Skeletal muscle tissue (tissue), 4 donors: ENCODE measurements around the gene CCDC57. TPM values are rescaled to one million over a fixed set of nuclear protein-coding genes. Genes with fewer than 3 reads are reported as not detected.
"Not testable (repeated sequence)": the region's sequence is repeated elsewhere in the genome, so short reads cannot be mapped to it uniquely, and the experiment has no call there.

ENCODE experiments used
- H3K27ac ChIP-seq: one replicate; pipeline ENCODE4 v1.7.0; 2013; ENCODE audit warnings: mild to moderate bottlenecking, low read depth, low read length, inconsistent platforms
- H3K27me3 ChIP-seq, 3 donors: one replicate each; pipeline ENCODE4 v1.7.0; 2013; ENCODE audit warnings: low read length in 3 of 3; ENCODE audit not compliant: control insufficient read depth in 3 of 3, insufficient read depth in 3 of 3
- H3K36me3 ChIP-seq, 3 donors: one replicate each; pipeline ENCODE4 v1.7.0; 2013; ENCODE audit warnings: low read length in 3 of 3; ENCODE audit not compliant: control insufficient read depth in 3 of 3, insufficient read depth in 3 of 3
- H3K4me1 ChIP-seq, 3 donors: one replicate each; pipeline ENCODE4 v1.7.0; 2013; ENCODE audit warnings: low read length in 3 of 3, mild to moderate bottlenecking in 3 of 3; ENCODE audit not compliant: control insufficient read depth in 3 of 3, insufficient read depth in 3 of 3
- H3K4me3 ChIP-seq, 3 donors: one replicate each; pipeline ENCODE4 v1.7.0; 2013; ENCODE audit warnings: low read length in 3 of 3
- H3K9ac ChIP-seq, 3 donors: one replicate each; pipeline ENCODE4 v1.7.0; 2013; ENCODE audit warnings: low read length in 3 of 3, mild to moderate bottlenecking in 3 of 3, moderate library complexity in 2 of 3, low read depth in 1 of 3
- H3K9me3 ChIP-seq, 3 donors: one replicate each; pipeline ENCODE4 v1.7.0; 2013; ENCODE audit warnings: low read length in 3 of 3; ENCODE audit not compliant: control insufficient read depth in 3 of 3
- total RNA-seq: library from RNA; depleted of rRNA; stranded (reverse); fragments of >200 nt; gene quantifications from one replicate; pipeline ENCODE4 v1.2.3, GENCODE V29; 2014
- donor health status: Osteomylitis.

Gene CCDC57
- total RNA-seq, 1 donor from 2014 or later = 11.5 TPM

DNA sequence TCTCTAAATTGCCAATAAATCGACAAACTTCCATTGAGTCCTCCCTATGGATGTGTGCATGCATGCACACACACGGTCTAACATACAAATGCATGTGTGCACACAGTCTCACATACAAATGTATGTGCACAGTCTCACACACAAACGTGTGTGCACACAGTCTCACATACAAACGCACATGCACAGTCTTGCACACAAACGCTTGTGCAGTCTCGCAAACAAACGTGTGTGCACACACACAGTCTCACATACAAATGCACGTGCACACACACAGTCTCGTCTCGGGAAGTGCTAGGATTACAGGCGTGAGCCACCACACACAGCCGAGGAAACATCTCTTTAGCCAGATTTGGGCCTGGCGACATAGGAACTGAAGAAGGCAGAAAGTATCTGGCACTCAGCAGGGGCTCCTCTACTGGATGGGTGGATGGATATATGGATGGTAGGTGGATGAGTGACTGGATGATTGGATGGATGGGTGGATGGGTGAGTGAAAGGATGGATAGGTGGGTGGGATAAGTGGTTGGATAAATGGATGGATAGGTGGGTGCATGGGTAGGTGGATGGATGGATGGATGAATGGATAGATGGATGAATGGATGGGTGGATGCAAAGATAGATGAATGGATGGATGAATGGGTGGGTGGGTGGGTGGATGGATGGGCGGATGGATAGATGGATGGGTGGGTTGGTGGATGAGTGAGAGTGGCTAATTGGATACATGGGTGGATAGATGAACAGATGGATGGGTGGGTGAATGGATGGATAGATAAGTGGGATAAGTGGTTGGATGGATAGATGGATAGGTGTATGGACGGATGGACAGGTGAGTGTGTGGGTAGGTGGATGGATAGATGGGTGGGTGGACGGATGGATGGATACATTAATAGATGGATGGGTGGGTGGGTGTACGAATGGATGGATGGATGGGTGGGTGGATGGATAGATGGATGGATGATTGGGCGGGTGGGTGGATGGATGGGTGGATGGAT, 65.7 kb downstream of the CCDC57 start:
- Histone ChIP-seq H3K4me3 (no peak overlapping the region), H3K4me1 (peaks cover 0 to 6% (median 6%) of the 10 kb centered on the region in 3 donors), H3K9ac (no peak overlapping the region), H3K27ac (no peak overlapping the region), H3K36me3 (peaks cover 0 to 4% (median 4%) of the 10 kb centered on the region in 3 donors), H3K9me3 (no peaks in the 10 kb centered on the region), H3K27me3 (no peaks in the 10 kb centered on the region)

DNA sequence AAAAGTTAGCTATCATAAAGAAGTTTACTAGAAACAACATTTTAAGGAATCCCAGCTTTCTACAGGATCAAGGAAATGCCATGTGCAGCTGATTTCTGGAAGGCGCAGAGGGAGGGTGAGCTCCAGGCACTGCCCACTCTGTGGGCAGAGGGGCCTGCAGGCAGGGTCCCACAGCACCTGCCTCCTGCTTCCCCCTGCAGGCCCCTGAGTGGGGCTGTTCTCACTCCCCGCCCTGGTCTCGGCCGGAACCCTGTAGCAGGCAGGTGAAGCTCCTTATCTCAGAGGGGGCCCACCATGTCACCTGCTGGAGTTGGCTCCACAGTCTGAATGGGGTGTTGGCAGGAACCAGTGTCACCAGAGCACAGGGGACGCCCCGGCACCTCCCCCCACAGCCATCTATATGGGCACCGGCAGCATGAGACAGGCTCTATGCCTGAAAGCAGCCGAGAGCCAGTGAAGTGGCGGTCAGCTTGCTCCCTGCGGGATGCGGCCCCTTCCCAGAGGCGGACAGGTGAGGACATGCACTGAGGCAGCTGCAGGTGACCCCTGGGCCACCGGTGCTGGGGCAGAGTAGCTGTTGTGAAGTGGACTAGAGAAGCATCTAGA, 67.0 kb downstream of the CCDC57 start:
- Histone ChIP-seq H3K4me1 (no peaks in the 10 kb centered on the region), H3K4me3 (no peak overlapping the region), H3K9ac (no peak overlapping the region), H3K27me3 (no peaks in the 10 kb centered on the region), H3K27ac (no peak overlapping the region), H3K36me3 (peaks cover 0 to 4% (median 4%) of the 10 kb centered on the region in 3 donors), H3K9me3 (no peaks in the 10 kb centered on the region)

DNA sequence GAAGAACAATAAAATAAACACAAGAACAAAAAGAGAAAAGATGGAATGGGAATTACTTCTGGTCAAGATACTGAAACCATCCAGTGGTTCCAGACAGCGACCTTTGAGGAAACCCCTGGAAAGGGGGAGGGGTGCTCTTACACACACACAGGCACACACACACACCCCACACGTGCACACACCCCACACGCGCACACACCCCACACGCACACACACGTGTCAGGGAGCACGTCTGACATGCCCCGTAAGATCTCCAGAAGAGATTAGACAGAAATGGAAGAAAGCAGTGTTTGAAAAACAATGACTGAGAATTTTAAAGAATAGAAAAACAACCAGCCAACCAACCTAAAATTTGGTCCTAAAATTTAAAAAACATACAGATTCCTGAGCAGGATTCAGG, 69.3 kb downstream of the CCDC57 start:
- H3K4me1 ChIP-seq = no peaks in the 10 kb centered on the region
- H3K9me3 ChIP-seq = no peaks in the 10 kb centered on the region
- no peak overlapping the region for H3K27ac ChIP-seq
- H3K36me3 ChIP-seq = peaks cover 0 to 4% (median 4%) of the 10 kb centered on the region in 3 donors
- no peak overlapping the region for H3K4me3 ChIP-seq
- H3K27me3 ChIP-seq = no peaks in the 10 kb centered on the region
- H3K9ac ChIP-seq = no peak overlapping the region

DNA sequence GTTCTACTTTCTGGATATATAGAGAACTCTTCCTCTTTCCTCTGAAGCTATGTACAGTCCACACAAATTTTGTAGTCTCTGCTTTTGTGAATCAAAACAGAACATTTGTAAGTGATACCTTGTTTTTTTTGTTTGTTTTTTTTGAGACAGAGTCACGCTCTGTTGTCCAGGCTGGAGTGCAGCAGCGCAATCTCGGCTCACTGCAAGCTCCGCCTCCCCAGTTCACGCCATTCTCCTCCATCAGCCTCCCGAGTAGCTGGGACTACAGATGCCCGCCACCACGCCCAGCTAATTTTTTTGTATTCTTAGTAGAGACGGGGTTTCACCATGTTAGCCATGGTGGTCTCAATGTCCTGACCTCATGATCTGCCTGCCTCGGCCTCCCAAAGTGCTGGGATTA, 72.7 kb downstream of the CCDC57 start:
- H3K27ac ChIP-seq, H3K4me3 ChIP-seq, H3K9ac ChIP-seq, H3K4me1 ChIP-seq, H3K9me3 ChIP-seq, H3K36me3 ChIP-seq, H3K27me3 ChIP-seq: not testable (repeated sequence)

DNA sequence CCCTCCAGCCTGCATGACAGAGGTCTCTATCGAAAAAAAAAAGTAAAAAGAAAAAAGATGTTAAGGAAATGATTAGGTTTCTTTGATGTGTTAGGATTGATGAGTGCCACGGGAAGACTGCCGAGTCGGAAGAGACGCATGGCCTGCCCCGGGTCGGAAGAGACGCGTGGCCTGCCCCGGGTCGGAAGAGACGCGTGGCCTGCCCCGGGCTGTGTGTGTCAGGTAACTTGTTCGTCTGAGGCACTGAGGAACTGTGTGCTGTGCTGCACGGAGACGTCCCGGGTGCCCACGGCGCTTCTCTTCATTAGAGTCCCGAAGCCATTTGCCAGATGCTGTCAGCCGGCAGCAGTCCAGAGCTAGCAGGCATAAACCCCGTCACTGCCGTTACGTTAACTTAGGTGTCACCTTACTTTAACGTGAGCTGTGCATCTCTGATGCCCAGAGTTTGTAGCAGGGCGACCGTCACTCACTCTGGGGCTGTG, 74.1 kb downstream of the CCDC57 start:
- no peaks in the 10 kb centered on the region for H3K27me3 ChIP-seq
- H3K9me3 ChIP-seq = no peaks in the 10 kb centered on the region
- H3K27ac ChIP-seq = no peak overlapping the region
- H3K36me3 ChIP-seq = no peaks in the 10 kb centered on the region
- H3K4me3 ChIP-seq = no peak overlapping the region
- H3K4me1 ChIP-seq = peaks cover 0 to 6% (median 0%) of the 10 kb centered on the region in 3 donors
- H3K9ac ChIP-seq = no peak overlapping the region

DNA sequence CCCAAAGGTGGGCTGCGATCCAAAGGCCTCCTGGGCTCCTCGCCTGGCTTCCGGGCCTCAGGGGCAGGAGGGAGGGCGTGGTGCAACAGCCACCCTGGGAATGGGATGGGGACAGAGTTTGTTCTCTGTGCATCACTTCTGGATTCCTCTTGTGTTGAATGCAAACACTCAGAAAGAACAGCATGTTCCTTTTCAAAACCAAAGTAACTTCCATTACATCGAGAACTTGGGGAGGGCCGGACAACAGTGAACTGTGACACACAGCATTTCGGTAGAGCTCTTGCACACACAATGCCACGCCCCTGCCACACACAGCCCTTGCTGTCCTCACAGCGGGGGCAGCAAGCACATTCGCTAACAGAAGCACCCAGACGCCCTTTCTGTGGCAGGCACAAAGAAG, 78.5 kb downstream of the CCDC57 start:
- Histone ChIP-seq H3K9me3 (no peaks in the 10 kb centered on the region), H3K36me3 (no peaks in the 10 kb centered on the region), H3K27ac (no peak overlapping the region), H3K4me1 (peaks cover 0 to 6% (median 0%) of the 10 kb centered on the region in 3 donors), H3K9ac (no peak overlapping the region), H3K4me3 (no peak overlapping the region), H3K27me3 (no peaks in the 10 kb centered on the region)

DNA sequence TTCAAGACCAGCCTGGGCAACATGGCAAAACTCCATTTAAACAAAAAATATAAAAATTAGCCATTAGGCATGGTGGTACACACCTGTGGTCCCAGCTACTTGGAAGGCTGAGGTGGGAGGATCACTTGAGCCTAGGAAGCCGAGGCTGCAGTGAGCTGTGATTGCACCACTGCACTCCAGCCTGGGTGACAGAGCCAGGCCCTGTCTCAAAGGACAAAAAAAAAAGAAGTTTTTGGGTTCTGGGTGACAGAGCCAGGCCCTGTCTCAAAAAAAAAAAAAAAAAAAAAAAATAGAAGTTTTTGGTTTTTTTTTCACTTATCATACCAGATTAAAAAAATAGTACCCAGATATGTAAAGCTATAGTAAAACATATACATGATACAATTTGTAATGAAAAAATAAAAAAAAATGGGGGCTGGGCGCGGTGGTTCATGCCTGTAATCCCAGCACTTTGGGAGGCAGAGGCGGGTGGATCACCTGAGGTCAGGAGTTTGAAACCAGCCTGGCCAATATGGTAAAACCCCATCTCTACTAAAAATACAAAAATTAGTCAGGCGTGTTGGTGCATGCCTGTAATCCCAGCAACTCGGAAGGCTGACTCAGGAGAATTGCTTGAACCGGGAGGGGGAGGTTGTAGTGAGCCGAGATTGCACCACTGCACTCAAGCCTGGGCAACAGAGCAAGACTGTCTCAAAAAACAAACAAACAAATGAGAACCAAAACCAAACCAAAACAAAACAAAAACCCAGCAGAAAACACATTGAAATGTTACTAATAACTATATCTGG, 79.3 kb downstream of the CCDC57 start:
- not testable (repeated sequence) for H3K27me3 ChIP-seq, H3K4me1 ChIP-seq, H3K27ac ChIP-seq, H3K9ac ChIP-seq, H3K36me3 ChIP-seq, H3K9me3 ChIP-seq, H3K4me3 ChIP-seq

DNA sequence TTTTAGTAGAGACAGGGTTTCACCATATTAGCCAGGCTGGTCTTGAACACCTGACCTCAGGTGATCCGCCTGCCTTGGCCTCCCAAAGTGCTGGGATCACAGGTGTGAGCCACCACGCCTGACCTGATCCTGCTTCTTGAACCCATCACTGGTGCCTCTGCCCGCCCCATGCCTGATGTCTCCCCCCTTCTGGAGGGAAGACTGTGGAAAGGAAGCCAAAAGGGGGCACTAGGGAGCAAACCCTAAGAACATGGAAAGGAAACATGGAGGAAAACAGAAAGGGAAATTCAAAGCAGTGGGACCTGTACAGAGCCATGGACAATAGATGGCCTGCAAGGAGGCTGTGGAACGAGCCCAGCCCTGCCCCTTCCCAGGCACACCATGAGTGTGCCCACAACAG, 83.5 kb downstream of the CCDC57 start:
- H3K4me3 ChIP-seq = no peak overlapping the region
- no peak overlapping the region for H3K9ac ChIP-seq
- H3K27ac ChIP-seq = no peak overlapping the region
- peaks cover 0 to 3% (median 0%) of the 10 kb centered on the region in 3 donors for H3K4me1 ChIP-seq
- H3K36me3 ChIP-seq = peaks cover 3 to 6% (median 5%) of the 10 kb centered on the region in 3 donors
- no peaks in the 10 kb centered on the region for H3K27me3 ChIP-seq
- H3K9me3 ChIP-seq = no peaks in the 10 kb centered on the region

DNA sequence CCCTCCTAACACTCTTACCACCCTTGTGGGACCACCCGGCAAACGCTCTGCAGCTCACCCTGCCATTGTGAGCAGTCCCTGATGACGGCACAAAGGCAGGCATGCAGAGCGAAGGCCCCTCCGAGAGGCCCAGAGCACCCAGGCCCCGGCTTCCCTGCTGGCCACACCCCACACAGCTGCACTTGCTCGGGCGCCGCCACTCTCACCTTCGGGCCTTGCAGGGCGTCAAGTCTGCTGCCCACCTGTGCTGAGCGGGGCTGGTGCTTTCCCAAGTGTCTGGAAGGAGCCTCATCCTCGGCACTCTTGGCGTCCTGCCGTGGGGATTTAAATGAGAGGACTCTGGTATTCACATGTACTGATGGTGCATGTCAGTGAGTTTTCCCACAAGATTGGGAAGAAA, 84.4 kb downstream of the CCDC57 start:
- Histone ChIP-seq H3K27me3 (no peaks in the 10 kb centered on the region), H3K27ac (no peak overlapping the region), H3K9ac (no peak overlapping the region), H3K4me3 (no peak overlapping the region), H3K4me1 (no peaks in the 10 kb centered on the region), H3K36me3 (peaks cover 3 to 6% (median 5%) of the 10 kb centered on the region in 3 donors), H3K9me3 (no peaks in the 10 kb centered on the region)
